ENCODE results near the gene FAM110D.
A peak's percentile ranks its signal among the peaks of the same experiment; 100 is the strongest.

Gene FAM110D

GRCh38 chr1:26132834-26133167, 26.1 kb upstream of the FAM110D start:
- peaks cover 3% of the 10 kb centered on the region for H3K4me1 ChIP-seq (ENCODE audit: control insufficient read depth, insufficient read depth, low read length)
- no peaks in the 10 kb centered on the region for H3K9me3 ChIP-seq (ENCODE audit: control insufficient read depth in 2 of 2, low read length in 2 of 2)
- no peaks in the 10 kb centered on the region for H3K36me3 ChIP-seq (ENCODE audit: control insufficient read depth in 2 of 2, insufficient read depth in 2 of 2, low read length in 2 of 2)
- no peaks in the 10 kb centered on the region for H3K27me3 ChIP-seq (ENCODE audit: control insufficient read depth in 1 of 2, insufficient read depth in 2 of 2, low read length in 2 of 2)
- H3K9ac ChIP-seq (ENCODE audit: low read length in 2 of 2) = no peak overlapping the region
- H3K27ac ChIP-seq (ENCODE audit: low read length) = no peak overlapping the region
- no peak overlapping the region for H3K4me3 ChIP-seq (ENCODE audit: low read length in 2 of 2)

DNA sequence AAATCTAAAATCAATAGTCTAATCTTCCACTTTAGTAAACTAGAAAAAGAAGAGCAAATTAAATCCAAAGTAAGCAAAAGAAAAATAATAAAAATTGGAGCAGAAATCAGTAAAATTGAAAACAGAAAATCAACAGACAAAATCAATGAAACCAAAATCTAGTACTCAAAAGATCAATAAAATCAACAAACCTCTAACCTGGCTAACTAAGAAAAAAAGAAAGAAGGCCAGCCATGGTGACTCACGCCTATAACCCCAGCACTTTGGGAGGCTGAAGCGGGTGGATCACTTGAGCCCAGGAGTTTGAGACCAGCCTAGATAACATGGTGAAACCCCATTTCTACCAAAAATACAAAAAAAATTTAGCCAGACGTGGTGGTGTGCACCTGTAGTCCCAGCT, 24.4 kb upstream of the FAM110D start:
- Histone ChIP-seq H3K9ac (ENCODE audit: low read length in 2 of 2) (no peak overlapping the region), H3K36me3 (ENCODE audit: control insufficient read depth in 2 of 2, insufficient read depth in 2 of 2, low read length in 2 of 2) (no peaks in the 10 kb centered on the region), H3K9me3 (ENCODE audit: control insufficient read depth in 2 of 2, low read length in 2 of 2) (no peaks in the 10 kb centered on the region), H3K4me3 (ENCODE audit: low read length in 2 of 2) (no peak overlapping the region), H3K27me3 (ENCODE audit: control insufficient read depth in 1 of 2, insufficient read depth in 2 of 2, low read length in 2 of 2) (no peaks in the 10 kb centered on the region), H3K27ac (ENCODE audit: low read length) (no peak overlapping the region), H3K4me1 (ENCODE audit: control insufficient read depth, insufficient read depth, low read length) (no peaks in the 10 kb centered on the region)

DNA sequence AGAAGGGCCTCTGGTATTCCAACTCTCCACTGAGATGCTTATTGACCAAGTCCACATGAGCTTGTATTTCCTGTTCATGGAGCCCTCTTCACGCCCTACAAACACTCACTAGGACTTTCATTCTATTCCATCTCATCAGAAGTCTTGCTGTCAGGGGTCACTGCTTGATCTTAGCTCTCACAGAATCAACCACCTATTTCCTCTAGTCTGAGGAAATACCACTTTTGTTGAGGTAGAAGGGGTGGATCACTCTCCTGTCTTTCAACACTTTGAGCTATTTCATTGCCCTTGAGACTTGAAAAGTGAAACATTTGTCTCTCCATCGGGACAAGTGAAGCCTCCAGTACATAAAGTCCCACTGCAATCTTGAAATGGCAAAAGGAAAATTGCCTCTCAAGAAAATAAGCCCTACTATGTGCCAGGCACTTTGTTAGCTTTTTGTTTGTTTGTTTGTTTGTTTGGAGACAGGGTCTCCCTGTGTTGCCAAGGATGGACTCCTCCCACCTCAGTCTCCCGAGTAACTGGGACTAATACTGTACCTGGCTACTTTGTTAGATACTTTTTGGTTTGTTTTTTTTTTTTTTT, 19.8 kb upstream of the FAM110D start:
- Histone ChIP-seq H3K9ac (ENCODE audit: low read length in 2 of 2) (no peak overlapping the region), H3K9me3 (ENCODE audit: control insufficient read depth in 2 of 2, low read length in 2 of 2) (no peaks in the 10 kb centered on the region), H3K36me3 (ENCODE audit: control insufficient read depth in 2 of 2, insufficient read depth in 2 of 2, low read length in 2 of 2) (no peaks in the 10 kb centered on the region), H3K4me1 (ENCODE audit: control insufficient read depth, insufficient read depth, low read length) (no peaks in the 10 kb centered on the region), H3K4me3 (ENCODE audit: low read length in 2 of 2) (no peak overlapping the region), H3K27ac (ENCODE audit: low read length) (no peak overlapping the region), H3K27me3 (ENCODE audit: control insufficient read depth in 1 of 2, insufficient read depth in 2 of 2, low read length in 2 of 2) (no peaks in the 10 kb centered on the region)

GRCh38 chr1:26142159-26142558, 16.7 kb upstream of the FAM110D start:
- Histone ChIP-seq H3K9ac (ENCODE audit: low read length in 2 of 2) (no peak overlapping the region), H3K27me3 (ENCODE audit: control insufficient read depth in 1 of 2, insufficient read depth in 2 of 2, low read length in 2 of 2) (peaks cover 0 to 8% of the 10 kb centered on the region in 2 donors), H3K4me3 (ENCODE audit: low read length in 2 of 2) (no peak overlapping the region), H3K36me3 (ENCODE audit: control insufficient read depth in 2 of 2, insufficient read depth in 2 of 2, low read length in 2 of 2) (no peaks in the 10 kb centered on the region), H3K27ac (ENCODE audit: low read length) (no peak overlapping the region), H3K9me3 (ENCODE audit: control insufficient read depth in 2 of 2, low read length in 2 of 2) (no peaks in the 10 kb centered on the region), H3K4me1 (ENCODE audit: control insufficient read depth, insufficient read depth, low read length) (peaks cover 2% of the 10 kb centered on the region)

GRCh38 chr1:26145041-26145959, 13.6 kb upstream of the FAM110D start:
- no peaks in the 10 kb centered on the region for H3K36me3 ChIP-seq (ENCODE audit: control insufficient read depth in 2 of 2, insufficient read depth in 2 of 2, low read length in 2 of 2)
- peak overlapping the region in 1 of 2 donors; percentile 29 for H3K4me3 ChIP-seq (ENCODE audit: low read length in 2 of 2)
- peaks cover 2% of the 10 kb centered on the region for H3K4me1 ChIP-seq (ENCODE audit: control insufficient read depth, insufficient read depth, low read length)
- H3K9ac ChIP-seq (ENCODE audit: low read length in 2 of 2) = peak overlapping the region in 1 of 2 donors; percentile 36
- H3K27ac ChIP-seq (ENCODE audit: low read length) = no peak overlapping the region
- peaks cover 2 to 8% of the 10 kb centered on the region in 2 donors for H3K27me3 ChIP-seq (ENCODE audit: control insufficient read depth in 1 of 2, insufficient read depth in 2 of 2, low read length in 2 of 2)
- H3K9me3 ChIP-seq (ENCODE audit: control insufficient read depth in 2 of 2, low read length in 2 of 2) = no peaks in the 10 kb centered on the region

DNA sequence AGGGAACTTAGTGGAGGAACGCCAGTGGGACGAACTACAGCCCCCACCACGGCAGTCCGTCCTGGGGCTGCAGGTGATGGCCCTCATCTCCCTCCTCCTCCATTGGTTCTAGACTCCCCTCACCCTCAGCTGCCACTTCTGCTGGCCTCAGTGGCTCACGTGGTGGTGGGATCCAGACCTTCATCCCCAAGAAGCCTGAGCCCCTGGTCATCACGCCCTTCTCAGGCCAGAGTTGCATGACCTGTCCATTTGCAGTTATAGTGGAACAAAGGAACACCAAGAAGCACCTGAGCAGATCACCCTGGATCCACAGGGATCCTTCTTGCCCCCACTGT, 13.0 kb upstream of the FAM110D start:
- Histone ChIP-seq H3K9ac (ENCODE audit: low read length in 2 of 2) (no peak overlapping the region), H3K4me1 (ENCODE audit: control insufficient read depth, insufficient read depth, low read length) (peaks cover 2% of the 10 kb centered on the region), H3K36me3 (ENCODE audit: control insufficient read depth in 2 of 2, insufficient read depth in 2 of 2, low read length in 2 of 2) (no peaks in the 10 kb centered on the region), H3K4me3 (ENCODE audit: low read length in 2 of 2) (no peak overlapping the region), H3K27me3 (ENCODE audit: control insufficient read depth in 1 of 2, insufficient read depth in 2 of 2, low read length in 2 of 2) (peaks cover 2 to 8% of the 10 kb centered on the region in 2 donors), H3K27ac (ENCODE audit: low read length) (no peak overlapping the region), H3K9me3 (ENCODE audit: control insufficient read depth in 2 of 2, low read length in 2 of 2) (no peaks in the 10 kb centered on the region)

DNA sequence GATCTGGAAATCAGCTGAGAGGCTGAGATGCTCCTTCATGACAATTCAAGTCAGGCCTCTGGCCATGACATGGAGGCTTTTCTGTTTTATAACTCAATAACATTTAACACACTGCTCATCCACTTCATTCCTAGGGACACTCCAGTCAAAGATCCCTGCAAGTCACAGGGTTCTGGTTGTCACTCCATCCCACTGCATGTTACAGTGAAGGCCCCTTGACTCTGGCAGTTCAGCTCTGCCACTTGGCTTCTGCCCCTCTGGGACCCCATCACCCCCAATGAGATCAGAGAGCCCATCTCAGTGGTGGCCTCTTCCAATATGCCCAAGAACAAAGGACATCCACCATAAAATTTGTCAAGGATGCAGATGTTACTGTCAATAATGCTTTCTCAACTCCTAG, 10.0 kb upstream of the FAM110D start:
- Histone ChIP-seq H3K9me3 (ENCODE audit: control insufficient read depth in 2 of 2, low read length in 2 of 2) (no peaks in the 10 kb centered on the region), H3K27ac (ENCODE audit: low read length) (no peak overlapping the region), H3K27me3 (ENCODE audit: control insufficient read depth in 1 of 2, insufficient read depth in 2 of 2, low read length in 2 of 2) (peaks cover 5 to 8% of the 10 kb centered on the region in 2 donors), H3K4me1 (ENCODE audit: control insufficient read depth, insufficient read depth, low read length) (peaks cover 2% of the 10 kb centered on the region), H3K36me3 (ENCODE audit: control insufficient read depth in 2 of 2, insufficient read depth in 2 of 2, low read length in 2 of 2) (no peaks in the 10 kb centered on the region), H3K4me3 (ENCODE audit: low read length in 2 of 2) (no peak overlapping the region), H3K9ac (ENCODE audit: low read length in 2 of 2) (no peak overlapping the region)

DNA sequence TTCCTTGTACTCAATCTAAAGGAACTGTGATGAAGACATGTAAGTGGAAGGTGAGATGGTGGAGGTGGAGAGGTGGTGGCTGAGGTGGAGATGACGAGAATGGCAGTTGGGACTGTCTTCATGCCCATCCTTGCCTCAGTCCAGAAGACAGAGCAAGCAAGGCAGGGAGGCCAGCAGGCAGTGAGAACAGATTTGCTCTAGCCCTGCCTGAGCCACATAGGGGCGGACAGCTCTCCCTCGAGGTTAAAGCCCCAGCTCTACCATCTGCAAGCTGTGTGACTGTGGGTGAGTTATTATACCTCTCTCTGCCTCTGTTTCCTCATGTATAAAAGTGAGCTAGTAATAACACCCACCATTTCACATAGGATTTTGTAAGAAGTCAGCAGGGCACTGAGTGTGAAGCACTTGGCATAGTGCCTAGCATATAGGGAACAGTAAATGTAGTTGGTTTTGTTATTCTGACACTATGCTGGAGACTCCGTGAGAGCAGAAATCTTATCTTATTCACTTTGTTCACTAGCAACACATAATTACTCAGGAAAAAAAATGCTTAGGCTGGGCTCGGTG, 4.8 kb upstream of the FAM110D start:
- no peaks in the 10 kb centered on the region for H3K9me3 ChIP-seq (ENCODE audit: control insufficient read depth in 2 of 2, low read length in 2 of 2)
- H3K9ac ChIP-seq (ENCODE audit: low read length in 2 of 2) = no peak overlapping the region
- no peaks in the 10 kb centered on the region for H3K36me3 ChIP-seq (ENCODE audit: control insufficient read depth in 2 of 2, insufficient read depth in 2 of 2, low read length in 2 of 2)
- H3K4me3 ChIP-seq (ENCODE audit: low read length in 2 of 2) = no peak overlapping the region
- peaks cover 15 to 20% of the 10 kb centered on the region in 2 donors for H3K27me3 ChIP-seq (ENCODE audit: control insufficient read depth in 1 of 2, insufficient read depth in 2 of 2, low read length in 2 of 2)
- H3K4me1 ChIP-seq (ENCODE audit: control insufficient read depth, insufficient read depth, low read length) = no peaks in the 10 kb centered on the region
- H3K27ac ChIP-seq (ENCODE audit: low read length) = no peak overlapping the region

- no peaks in the 10 kb centered on the region for H3K4me1 ChIP-seq (ENCODE audit: control insufficient read depth, insufficient read depth, low read length)
- H3K27me3 ChIP-seq (ENCODE audit: control insufficient read depth in 1 of 2, insufficient read depth in 2 of 2, low read length in 2 of 2) = peaks cover 15 to 23% of the 10 kb centered on the region in 2 donors
- no peak overlapping the region for H3K9ac ChIP-seq (ENCODE audit: low read length in 2 of 2)
- H3K27ac ChIP-seq (ENCODE audit: low read length) = no peak overlapping the region
- H3K9me3 ChIP-seq (ENCODE audit: control insufficient read depth in 2 of 2, low read length in 2 of 2) = no peaks in the 10 kb centered on the region
- no peaks in the 10 kb centered on the region for H3K36me3 ChIP-seq (ENCODE audit: control insufficient read depth in 2 of 2, insufficient read depth in 2 of 2, low read length in 2 of 2)
- no peak overlapping the region for H3K4me3 ChIP-seq (ENCODE audit: low read length in 2 of 2)
These were observed 4.1 kb upstream of the FAM110D start for GRCh38 chr1:26154750-26155149.

DNA sequence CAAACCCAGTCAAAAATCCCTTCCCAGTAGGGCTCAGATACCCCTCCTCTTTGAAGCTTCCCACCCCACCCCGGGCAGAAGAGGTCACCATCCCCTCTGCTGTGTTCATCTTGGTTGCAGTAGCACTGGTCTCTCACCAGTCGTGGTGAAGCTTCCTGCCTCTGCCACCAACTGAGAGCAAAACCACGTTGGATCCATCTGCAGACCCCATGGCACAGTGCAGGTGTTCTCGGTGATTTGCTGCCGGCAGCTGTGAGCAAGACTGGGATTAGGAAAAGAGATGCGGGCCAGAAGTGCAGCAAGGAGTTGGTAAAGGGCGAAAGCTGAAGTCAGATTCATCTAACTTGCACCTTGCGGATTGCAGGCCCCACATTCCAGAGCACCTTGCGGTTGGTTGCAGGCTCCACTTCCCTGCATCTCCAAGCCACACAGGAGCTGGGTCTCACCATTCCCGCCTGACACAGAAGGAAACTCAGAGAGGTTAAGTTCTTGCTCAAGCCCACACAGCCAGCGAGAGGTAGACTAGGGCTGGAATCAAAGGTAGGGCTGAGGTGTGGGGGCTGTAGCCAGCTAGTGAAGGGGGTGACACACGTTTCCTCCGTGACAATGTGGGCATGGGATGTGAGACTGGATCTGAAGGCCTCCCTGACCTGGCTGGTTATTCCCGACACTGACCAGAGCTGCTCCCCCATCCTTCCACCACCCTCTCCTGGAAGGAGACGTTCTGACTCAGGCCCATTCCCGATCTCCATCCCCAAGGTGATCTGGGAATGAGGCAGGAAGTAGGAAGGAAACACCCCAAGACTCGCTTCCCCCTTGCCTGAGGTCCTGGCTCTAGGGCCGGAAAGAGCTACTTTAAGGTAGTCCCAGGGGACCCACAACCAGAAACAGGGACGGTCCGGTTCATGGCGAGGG, 3.3 kb upstream of the FAM110D start:
- H3K27ac ChIP-seq (ENCODE audit: low read length) = peak overlapping the region; percentile 31
- H3K36me3 ChIP-seq (ENCODE audit: control insufficient read depth in 2 of 2, insufficient read depth in 2 of 2, low read length in 2 of 2) = no peaks in the 10 kb centered on the region
- H3K9ac ChIP-seq (ENCODE audit: low read length in 2 of 2) = no peak overlapping the region
- H3K9me3 ChIP-seq (ENCODE audit: control insufficient read depth in 2 of 2, low read length in 2 of 2) = no peaks in the 10 kb centered on the region
- H3K4me3 ChIP-seq (ENCODE audit: low read length in 2 of 2) = no peak overlapping the region
- peaks cover 15 to 20% of the 10 kb centered on the region in 2 donors for H3K27me3 ChIP-seq (ENCODE audit: control insufficient read depth in 1 of 2, insufficient read depth in 2 of 2, low read length in 2 of 2)
- no peaks in the 10 kb centered on the region for H3K4me1 ChIP-seq (ENCODE audit: control insufficient read depth, insufficient read depth, low read length)
